Keratinocyte (primary cell): ENCODE results near the gene QSOX1. TPM values are rescaled to one million over a fixed set of nuclear protein-coding genes. Genes with fewer than 3 reads are reported as not detected.
A peak's percentile ranks its signal among the peaks of the same experiment; 100 is the strongest.

ENCODE experiments used
- DNase-seq: peaks from one replicate; pipeline ENCODE4 v3.0.0-alpha.2; 2011; ENCODE audit warnings: low read depth, missing footprints, low spot score
- FAIRE-seq: peaks from 2 replicates; lab custom pipeline; 2011; peaks lifted over from hg19 to GRCh38; lab: Jason Lieb, UNC
- H2AFZ ChIP-seq: 2 replicates; pipeline ENCODE4 v1.6.0; 2012; ENCODE audit warnings: low read length, control low read depth, inconsistent platforms; ENCODE audit not compliant: control insufficient read depth
- H3K27ac ChIP-seq: 2 replicates; pipeline ENCODE4 v1.5.1; 2011; ENCODE audit warnings: low read length; ENCODE audit not compliant: control insufficient read depth, insufficient read depth
- H3K27me3 ChIP-seq: 3 replicates; pipeline ENCODE4 v1.6.0; 2011; ENCODE audit warnings: low read length; ENCODE audit not compliant: control insufficient read depth, insufficient read depth; ENCODE audit errors: extremely low read depth
- H3K36me3 ChIP-seq, 2 experiments: 2 replicates in 1 of 2; 3 replicates in 1 of 2; pipeline ENCODE4 v1.5.1; 2011; ENCODE audit warnings: low read length in 2 of 2, mild to moderate bottlenecking in 1 of 2; ENCODE audit not compliant: control insufficient read depth in 2 of 2, insufficient read depth in 2 of 2; ENCODE audit errors: extremely low read depth in 1 of 2
- H3K4me1 ChIP-seq: 3 replicates; pipeline ENCODE4 v1.5.1; 2011; ENCODE audit warnings: low read length; ENCODE audit not compliant: control insufficient read depth, insufficient read depth; ENCODE audit errors: extremely low read depth
- H3K4me2 ChIP-seq: 3 replicates; pipeline ENCODE4 v1.6.0; 2011; ENCODE audit warnings: low read depth, low read length; ENCODE audit not compliant: control insufficient read depth, insufficient read depth; ENCODE audit errors: extremely low read depth
- H3K4me3 ChIP-seq, 3 experiments: fragments of 200-600 bp in 1 of 3; sonication (generic) in 1 of 3; 2 replicates in 2 of 3; 3 replicates in 1 of 3; pipeline ENCODE4 v1.5.1; 2011 to 2016; ENCODE audit warnings: low read length in 3 of 3, mild to moderate bottlenecking in 3 of 3, control low read depth in 2 of 3, inconsistent platforms in 1 of 3, low read depth in 1 of 3, mixed read lengths in 1 of 3, mixed run types in 1 of 3, moderate library complexity in 1 of 3; ENCODE audit not compliant: control insufficient read depth in 2 of 3, insufficient read depth in 2 of 3; ENCODE audit errors: extremely low read depth in 1 of 3
- H3K79me2 ChIP-seq: 2 replicates; pipeline ENCODE4 v1.6.0; 2012; ENCODE audit warnings: low read length; ENCODE audit not compliant: control insufficient read depth, insufficient read depth
- H3K9ac ChIP-seq: 3 replicates; pipeline ENCODE4 v1.6.0; 2011; ENCODE audit warnings: low read length; ENCODE audit not compliant: control insufficient read depth, insufficient read depth; ENCODE audit errors: extremely low read depth
- H3K9me1 ChIP-seq: 3 replicates; pipeline ENCODE4 v1.6.0; 2011; ENCODE audit warnings: low read length; ENCODE audit not compliant: control insufficient read depth, insufficient read depth; ENCODE audit errors: extremely low read depth
- H3K9me3 ChIP-seq: 2 replicates; pipeline ENCODE4 v1.5.1; 2012; ENCODE audit warnings: low read depth, low read length; ENCODE audit not compliant: control insufficient read depth
- H4K20me1 ChIP-seq: 3 replicates; pipeline ENCODE4 v1.6.0; 2011; ENCODE audit warnings: low read length; ENCODE audit not compliant: control insufficient read depth, insufficient read depth; ENCODE audit errors: extremely low read depth
- EZH2 ChIP-seq: IDR thresholded peaks from one replicate; pipeline ENCODE4 v1.6.1; 2012; ENCODE audit warnings: inconsistent platforms, mild to moderate bottlenecking, low read length, moderate library complexity
- dilution Hi-C: fragments of 300-500 bp; cut with MboI; formaldehyde crosslinking; loops from one replicate; pipeline ENCODE4 v1.7.0; 2020; ENCODE audit warnings: low sequenced_read_pairs; ENCODE audit not compliant: extremely low pct_ligation_motif_present
- polyA plus RNA-seq, 5 experiments: library from polyadenylated mRNA; depleted of rRNA in 3 of 5; stranded (reverse) in 3 of 5; stranded (forward) in 1 of 5; unstranded in 1 of 5; fragments of >200 nt; gene quantifications; 1 replicate in 1 of 5; 2 replicates in 3 of 5; 3 replicates in 1 of 5; pipeline versions ENCODE4 v1.2.1 to v1.2.3, GENCODE V29; 2011 to 2012; ENCODE audit warnings: missing spikeins in 2 of 5, low read depth in 1 of 5, low replicate concordance in 1 of 5
- TF ChIP-seq, protein P1 (sequence below), 3 experiments: IDR thresholded peaks in 1 of 3; conservative IDR thresholded peaks in 1 of 3; optimal IDR thresholded peaks in 1 of 3; 2 replicates in 2 of 3; 3 replicates in 1 of 3; pipeline versions ENCODE3 to v1.5.1; 2011; ENCODE audit warnings: low read length in 3 of 3, mild to moderate bottlenecking in 3 of 3, moderate library complexity in 2 of 3, control low read depth in 1 of 3, inconsistent platforms in 1 of 3; ENCODE audit not compliant: insufficient read depth in 2 of 3; ENCODE audit errors: extremely low read depth in 1 of 3

Gene QSOX1
- polyA plus RNA-seq, 1 donor (not counting 4 experiments of a cell fraction or from before 2014, with no cell fraction given), result 57.6 TPM

DNA sequence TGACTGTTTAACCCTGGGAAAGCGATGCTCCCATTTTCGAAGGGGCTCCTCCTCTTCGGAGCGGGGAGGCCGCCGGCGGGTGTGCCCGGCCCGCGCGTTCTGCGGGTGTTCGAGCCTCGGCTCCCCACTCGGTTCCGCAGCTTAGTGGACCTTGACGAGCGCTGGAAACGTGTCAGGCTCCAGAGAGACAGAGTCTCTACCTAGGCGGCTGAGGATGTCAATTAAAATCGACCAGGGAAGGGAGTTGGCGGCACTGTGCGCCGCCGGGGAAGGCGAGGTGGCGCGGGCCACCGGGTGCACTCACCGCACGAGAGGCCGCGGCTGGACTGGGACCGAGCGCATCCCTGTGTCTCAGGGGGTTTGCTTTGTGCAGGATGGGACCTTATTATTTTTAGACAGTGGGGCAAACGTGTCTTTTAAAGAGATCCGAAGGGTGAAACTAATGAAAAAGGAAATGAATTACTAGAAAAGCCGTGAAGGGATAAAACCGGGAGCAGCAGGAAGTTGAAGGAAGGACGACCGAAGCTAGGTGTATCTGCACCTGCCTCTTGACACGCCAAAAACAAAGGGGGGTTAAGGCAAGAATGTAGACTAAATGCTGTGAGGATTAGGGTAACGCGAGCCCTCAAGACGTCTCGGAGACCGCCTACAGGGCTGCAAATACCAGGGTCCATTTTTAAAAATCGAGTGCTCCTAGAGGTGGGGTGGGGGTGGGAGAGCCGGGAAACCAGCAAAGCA, 81.0 kb downstream of the QSOX1 start:
- Histone ChIP-seq H3K9me1 (no peaks in the 10 kb centered on the region), H3K36me3 (no peaks in the 10 kb centered on the region), H3K79me2 (no peaks in the 10 kb centered on the region), H3K27me3 (peaks cover 96% of the 10 kb centered on the region), H3K9me3 (no peaks in the 10 kb centered on the region), H3K9ac (no peak overlapping the region), H4K20me1 (no peaks in the 10 kb centered on the region), H2AFZ (no peak overlapping the region), H3K4me1 (peaks cover 13% of the 10 kb centered on the region), H3K4me2 (no peak overlapping the region), H3K4me3 (no peak overlapping the region), H3K27ac (no peak overlapping the region)
- no peak for DNase-seq
- FAIRE-seq, result no peak
- TF ChIP-seq, protein P1, sequence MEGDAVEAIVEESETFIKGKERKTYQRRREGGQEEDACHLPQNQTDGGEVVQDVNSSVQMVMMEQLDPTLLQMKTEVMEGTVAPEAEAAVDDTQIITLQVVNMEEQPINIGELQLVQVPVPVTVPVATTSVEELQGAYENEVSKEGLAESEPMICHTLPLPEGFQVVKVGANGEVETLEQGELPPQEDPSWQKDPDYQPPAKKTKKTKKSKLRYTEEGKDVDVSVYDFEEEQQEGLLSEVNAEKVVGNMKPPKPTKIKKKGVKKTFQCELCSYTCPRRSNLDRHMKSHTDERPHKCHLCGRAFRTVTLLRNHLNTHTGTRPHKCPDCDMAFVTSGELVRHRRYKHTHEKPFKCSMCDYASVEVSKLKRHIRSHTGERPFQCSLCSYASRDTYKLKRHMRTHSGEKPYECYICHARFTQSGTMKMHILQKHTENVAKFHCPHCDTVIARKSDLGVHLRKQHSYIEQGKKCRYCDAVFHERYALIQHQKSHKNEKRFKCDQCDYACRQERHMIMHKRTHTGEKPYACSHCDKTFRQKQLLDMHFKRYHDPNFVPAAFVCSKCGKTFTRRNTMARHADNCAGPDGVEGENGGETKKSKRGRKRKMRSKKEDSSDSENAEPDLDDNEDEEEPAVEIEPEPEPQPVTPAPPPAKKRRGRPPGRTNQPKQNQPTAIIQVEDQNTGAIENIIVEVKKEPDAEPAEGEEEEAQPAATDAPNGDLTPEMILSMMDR (optimal IDR thresholded peaks at IDR 0.05 in 1 of 3, IDR thresholded peaks at IDR 0.05 in 1 of 3, conservative IDR thresholded peaks at IDR 0.05 in 1 of 3; ENCODE audit: extremely low read depth in 1 of 3, insufficient read depth in 2 of 3, low read length in 3 of 3), result no peak
- TF ChIP-seq EZH2, result peak; percentile 72
- dilution Hi-C loops, result no loop called here

DNA sequence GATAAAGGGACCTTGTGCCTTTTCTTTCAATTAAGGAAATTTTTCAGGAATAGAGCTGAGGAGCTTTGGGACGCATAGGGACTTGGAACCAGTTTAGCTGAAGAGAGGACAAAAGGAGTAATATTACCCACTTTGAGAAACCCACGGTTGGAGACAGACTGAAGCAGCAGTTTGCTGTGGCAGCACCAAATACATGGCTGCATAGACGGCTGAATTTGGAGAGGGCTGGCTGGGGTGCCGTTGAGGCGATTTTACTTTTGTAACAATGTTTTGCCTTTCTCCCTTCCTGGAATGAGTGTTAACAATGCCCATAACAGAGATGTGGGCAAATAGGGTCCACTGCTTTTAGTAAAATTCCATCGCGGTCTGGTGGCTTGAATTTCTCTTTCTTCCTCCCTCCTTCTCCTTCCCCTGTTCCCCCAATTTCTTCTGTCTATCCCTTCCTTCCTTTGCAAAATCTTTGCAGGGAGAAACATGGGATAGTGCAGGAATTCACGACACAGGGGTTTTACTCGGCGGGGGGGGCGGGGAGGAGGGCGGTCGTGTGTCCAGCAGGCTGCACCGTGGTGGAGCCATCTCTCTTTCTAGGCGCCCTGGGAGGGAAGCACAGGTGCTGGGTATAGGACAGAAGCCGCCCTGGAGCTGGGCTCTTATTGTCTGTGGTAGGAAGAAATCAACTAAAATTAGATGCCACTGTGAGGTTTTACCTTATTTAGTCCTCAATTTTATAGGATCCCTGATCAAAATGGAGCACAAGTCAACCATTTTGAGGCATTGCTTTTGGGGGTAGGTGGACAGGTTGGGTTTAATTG, 82.2 kb downstream of the QSOX1 start:
- peaks cover 95% of the 10 kb centered on the region for H3K27me3 ChIP-seq
- no peak for FAIRE-seq
- dilution Hi-C loops, result no loop called here

More for the DNA sequence above, 82.2 kb downstream of the QSOX1 start:
- H3K9ac ChIP-seq, result no peak overlapping the region
- no peak overlapping the region for H2AFZ ChIP-seq
- H3K9me3 ChIP-seq, result no peaks in the 10 kb centered on the region
- no peak overlapping the region for H3K4me3 ChIP-seq
- peaks cover 5% of the 10 kb centered on the region for H3K4me1 ChIP-seq
- H3K79me2 ChIP-seq, result no peaks in the 10 kb centered on the region
- no peak for DNase-seq
- H3K27ac ChIP-seq, result no peak overlapping the region
- no peaks in the 10 kb centered on the region for H3K9me1 ChIP-seq
- no peaks in the 10 kb centered on the region for H3K36me3 ChIP-seq
- TF ChIP-seq, protein P1 (optimal IDR thresholded peaks at IDR 0.05 in 1 of 3, IDR thresholded peaks at IDR 0.05 in 1 of 3, conservative IDR thresholded peaks at IDR 0.05 in 1 of 3; ENCODE audit: extremely low read depth in 1 of 3, insufficient read depth in 2 of 3, low read length in 3 of 3), result no peak
- peak; percentile 46 for TF ChIP-seq EZH2
- no peaks in the 10 kb centered on the region for H4K20me1 ChIP-seq
- H3K4me2 ChIP-seq, result no peak overlapping the region
